SK-N-SH treated with all-trans-retinoic acid at 6 μM for 48 hours (cell line): Measurements from ENCODE around the gene DRC1.

Experiments used
- ATAC-seq: fragments of 200-7000 bp; cut with Tn5 transposase; 3 replicates; pipeline ENCODE4 v1.9.1; 2020; ENCODE audit warnings: mild to moderate bottlenecking, moderate library complexity
- ARNTL ChIP-seq: fragments of 450-650 bp; formaldehyde crosslinking; IDR thresholded peaks from 2 replicates; pipeline ENCODE4 v1.5.0; 2020; ENCODE audit warnings: low read depth, mild to moderate bottlenecking, moderate library complexity, borderline replicate concordance
- BACH2 ChIP-seq: fragments of 250-450 bp; sonication (Bioruptor Pico); IDR thresholded peaks from 2 replicates; pipeline ENCODE4 v1.9.0; 2021; ENCODE audit warnings: mild to moderate bottlenecking, borderline replicate concordance
- CREB5 ChIP-seq: fragments of 250-450 bp; sonication (Bioruptor Pico); IDR thresholded peaks from 2 replicates; pipeline ENCODE4 v1.5.1; 2020; ENCODE audit warnings: low read depth, mild to moderate bottlenecking, moderate library complexity
- CSDC2 ChIP-seq: fragments of 250-450 bp; sonication (Bioruptor Pico); IDR thresholded peaks from 2 replicates; pipeline ENCODE4 v1.5.0; 2020; ENCODE audit warnings: mild to moderate bottlenecking, moderate library complexity
- ESRRG ChIP-seq: fragments of 250-450 bp; sonication (Bioruptor Pico); IDR thresholded peaks from 2 replicates; pipeline ENCODE4 v1.6.1; 2021; ENCODE audit warnings: mild to moderate bottlenecking
- GLIS3 ChIP-seq: fragments of 250-450 bp; sonication (Bioruptor Pico); IDR thresholded peaks from 2 replicates; pipeline ENCODE4 v1.5.0; 2020; ENCODE audit warnings: mild to moderate bottlenecking, moderate library complexity
- ISL1 ChIP-seq: fragments of 250-450 bp; sonication (Bioruptor Pico); IDR thresholded peaks from 2 replicates; pipeline ENCODE4 v2.1.2; 2022; ENCODE audit warnings: mild to moderate bottlenecking, moderate library complexity
- PATZ1 ChIP-seq: fragments of 250-450 bp; sonication (Bioruptor Pico); IDR thresholded peaks from 2 replicates; pipeline ENCODE4 v1.8.0; 2020; ENCODE audit warnings: mild to moderate bottlenecking, moderate library complexity, borderline replicate concordance
- PPARA ChIP-seq: fragments of 250-450 bp; sonication (Bioruptor Pico); IDR thresholded peaks from 2 replicates; pipeline ENCODE4 v1.5.0; 2020; ENCODE audit warnings: mild to moderate bottlenecking, borderline replicate concordance
- RARB ChIP-seq: fragments of 250-450 bp; sonication (Bioruptor Pico); IDR thresholded peaks from 2 replicates; pipeline ENCODE4 v1.8.0; 2021; ENCODE audit warnings: mild to moderate bottlenecking, moderate library complexity
- SNAI2 ChIP-seq: fragments of 250-450 bp; sonication (Bioruptor Pico); IDR thresholded peaks from 2 replicates; pipeline ENCODE4 v1.5.0; 2020; ENCODE audit warnings: mild to moderate bottlenecking, moderate library complexity
- TOX ChIP-seq: fragments of 250-450 bp; sonication (Bioruptor Pico); IDR thresholded peaks from 2 replicates; pipeline ENCODE4 v1.8.0; 2021; ENCODE audit warnings: mild to moderate bottlenecking, moderate library complexity, borderline replicate concordance
- ZC3H10 ChIP-seq: fragments of 250-450 bp; sonication (Bioruptor Pico); IDR thresholded peaks from 2 replicates; pipeline ENCODE4 v1.5.1; 2021; ENCODE audit warnings: mild to moderate bottlenecking, moderate library complexity
- ZFP3 ChIP-seq: fragments of 250-450 bp; sonication (Bioruptor Pico); IDR thresholded peaks from 2 replicates; pipeline ENCODE4 v1.5.0; 2020; ENCODE audit warnings: mild to moderate bottlenecking, moderate library complexity
- ZFP30 ChIP-seq: fragments of 450-650 bp; formaldehyde crosslinking; IDR thresholded peaks from 2 replicates; pipeline ENCODE4 v1.5.0; 2022; ENCODE audit warnings: mild to moderate bottlenecking, moderate library complexity
- ZNF565 ChIP-seq: fragments of 450-650 bp; formaldehyde crosslinking; conservative IDR thresholded peaks from 2 replicates; pipeline ENCODE4 v1.5.0; 2020; ENCODE audit warnings: low read depth, mild to moderate bottlenecking, moderate library complexity
- ZNF70 ChIP-seq: fragments of 450-650 bp; formaldehyde crosslinking; IDR thresholded peaks from 2 replicates; pipeline ENCODE4 v1.5.0; 2020; ENCODE audit warnings: mild to moderate bottlenecking, moderate library complexity
- ZNF8 ChIP-seq: fragments of 450-650 bp; formaldehyde crosslinking; IDR thresholded peaks from 2 replicates; pipeline ENCODE4 v1.5.0; 2020; ENCODE audit warnings: mild to moderate bottlenecking, moderate library complexity
- TF ChIP-seq, protein P1 (sequence below): fragments of 250-450 bp; sonication (Bioruptor Pico); IDR thresholded peaks from 2 replicates; pipeline ENCODE4 v1.5.1; 2021; ENCODE audit warnings: mild to moderate bottlenecking, moderate library complexity
- TF ChIP-seq, protein P2 (sequence below): fragments of 250-450 bp; sonication (Bioruptor Pico); IDR thresholded peaks from 2 replicates; pipeline ENCODE4 v1.5.0; 2020; ENCODE audit warnings: mild to moderate bottlenecking, moderate library complexity
- TF ChIP-seq, protein P3 (sequence below): fragments of 250-450 bp; sonication (Bioruptor Pico); IDR thresholded peaks from 2 replicates; pipeline ENCODE4 v1.8.0; 2021; ENCODE audit warnings: low read depth, mild to moderate bottlenecking, moderate library complexity, borderline replicate concordance

DRC1 gene

DNA sequence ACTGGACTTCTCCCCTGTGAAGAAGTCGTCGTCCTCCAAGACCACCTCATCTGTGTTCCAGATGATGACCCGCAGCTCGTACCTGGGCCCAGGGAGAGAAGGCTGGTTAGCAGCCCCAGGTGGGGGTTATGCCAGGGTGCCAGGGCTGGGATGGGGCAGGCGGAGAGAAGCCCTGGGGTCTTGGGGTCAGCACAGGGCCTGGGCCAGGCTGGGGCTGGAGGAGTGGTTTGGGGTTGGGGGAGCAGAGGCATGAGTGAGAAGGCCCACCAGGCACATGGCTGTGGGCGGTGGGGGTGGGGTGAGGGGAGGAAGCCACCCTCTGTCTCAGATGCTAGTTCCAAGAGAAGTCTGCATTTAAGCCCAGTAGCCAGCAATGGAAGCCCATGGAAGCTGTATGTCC is 60.4 kb downstream of the DRC1 start:
- TF ChIP-seq ARNTL (CRISPR knock-in tag): no peak
- TF ChIP-seq ISL1 (CRISPR knock-in tag): no peak
- no peak for TF ChIP-seq TOX
- TF ChIP-seq ZNF8: no peak
- TF ChIP-seq SNAI2: no peak
- TF ChIP-seq RARB (CRISPR knock-in tag): no peak
- TF ChIP-seq GLIS3: no peak
- no peak for TF ChIP-seq PATZ1 (CRISPR knock-in tag)
- TF ChIP-seq, protein P1, sequence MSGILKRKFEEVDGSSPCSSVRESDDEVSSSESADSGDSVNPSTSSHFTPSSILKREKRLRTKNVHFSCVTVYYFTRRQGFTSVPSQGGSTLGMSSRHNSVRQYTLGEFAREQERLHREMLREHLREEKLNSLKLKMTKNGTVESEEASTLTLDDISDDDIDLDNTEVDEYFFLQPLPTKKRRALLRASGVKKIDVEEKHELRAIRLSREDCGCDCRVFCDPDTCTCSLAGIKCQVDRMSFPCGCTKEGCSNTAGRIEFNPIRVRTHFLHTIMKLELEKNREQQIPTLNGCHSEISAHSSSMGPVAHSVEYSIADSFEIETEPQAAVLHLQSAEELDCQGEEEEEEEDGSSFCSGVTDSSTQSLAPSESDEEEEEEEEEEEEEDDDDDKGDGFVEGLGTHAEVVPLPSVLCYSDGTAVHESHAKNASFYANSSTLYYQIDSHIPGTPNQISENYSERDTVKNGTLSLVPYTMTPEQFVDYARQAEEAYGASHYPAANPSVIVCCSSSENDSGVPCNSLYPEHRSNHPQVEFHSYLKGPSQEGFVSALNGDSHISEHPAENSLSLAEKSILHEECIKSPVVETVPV: no peak
- TF ChIP-seq, protein P2, sequence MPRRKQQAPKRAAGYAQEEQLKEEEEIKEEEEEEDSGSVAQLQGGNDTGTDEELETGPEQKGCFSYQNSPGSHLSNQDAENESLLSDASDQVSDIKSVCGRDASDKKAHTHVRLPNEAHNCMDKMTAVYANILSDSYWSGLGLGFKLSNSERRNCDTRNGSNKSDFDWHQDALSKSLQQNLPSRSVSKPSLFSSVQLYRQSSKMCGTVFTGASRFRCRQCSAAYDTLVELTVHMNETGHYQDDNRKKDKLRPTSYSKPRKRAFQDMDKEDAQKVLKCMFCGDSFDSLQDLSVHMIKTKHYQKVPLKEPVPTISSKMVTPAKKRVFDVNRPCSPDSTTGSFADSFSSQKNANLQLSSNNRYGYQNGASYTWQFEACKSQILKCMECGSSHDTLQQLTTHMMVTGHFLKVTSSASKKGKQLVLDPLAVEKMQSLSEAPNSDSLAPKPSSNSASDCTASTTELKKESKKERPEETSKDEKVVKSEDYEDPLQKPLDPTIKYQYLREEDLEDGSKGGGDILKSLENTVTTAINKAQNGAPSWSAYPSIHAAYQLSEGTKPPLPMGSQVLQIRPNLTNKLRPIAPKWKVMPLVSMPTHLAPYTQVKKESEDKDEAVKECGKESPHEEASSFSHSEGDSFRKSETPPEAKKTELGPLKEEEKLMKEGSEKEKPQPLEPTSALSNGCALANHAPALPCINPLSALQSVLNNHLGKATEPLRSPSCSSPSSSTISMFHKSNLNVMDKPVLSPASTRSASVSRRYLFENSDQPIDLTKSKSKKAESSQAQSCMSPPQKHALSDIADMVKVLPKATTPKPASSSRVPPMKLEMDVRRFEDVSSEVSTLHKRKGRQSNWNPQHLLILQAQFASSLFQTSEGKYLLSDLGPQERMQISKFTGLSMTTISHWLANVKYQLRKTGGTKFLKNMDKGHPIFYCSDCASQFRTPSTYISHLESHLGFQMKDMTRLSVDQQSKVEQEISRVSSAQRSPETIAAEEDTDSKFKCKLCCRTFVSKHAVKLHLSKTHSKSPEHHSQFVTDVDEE (CRISPR knock-in tag): no peak
- no peak for TF ChIP-seq ZFP30 (CRISPR knock-in tag)
- no peak for TF ChIP-seq CSDC2 (CRISPR knock-in tag)
- TF ChIP-seq, protein P3, sequence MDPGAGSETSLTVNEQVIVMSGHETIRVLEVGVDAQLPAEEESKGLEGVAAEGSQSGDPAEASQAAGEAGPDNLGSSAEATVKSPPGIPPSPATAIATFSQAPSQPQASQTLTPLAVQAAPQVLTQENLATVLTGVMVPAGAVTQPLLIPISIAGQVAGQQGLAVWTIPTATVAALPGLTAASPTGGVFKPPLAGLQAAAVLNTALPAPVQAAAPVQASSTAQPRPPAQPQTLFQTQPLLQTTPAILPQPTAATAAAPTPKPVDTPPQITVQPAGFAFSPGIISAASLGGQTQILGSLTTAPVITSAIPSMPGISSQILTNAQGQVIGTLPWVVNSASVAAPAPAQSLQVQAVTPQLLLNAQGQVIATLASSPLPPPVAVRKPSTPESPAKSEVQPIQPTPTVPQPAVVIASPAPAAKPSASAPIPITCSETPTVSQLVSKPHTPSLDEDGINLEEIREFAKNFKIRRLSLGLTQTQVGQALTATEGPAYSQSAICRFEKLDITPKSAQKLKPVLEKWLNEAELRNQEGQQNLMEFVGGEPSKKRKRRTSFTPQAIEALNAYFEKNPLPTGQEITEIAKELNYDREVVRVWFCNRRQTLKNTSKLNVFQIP (CRISPR knock-in tag): no peak
- ATAC-seq: peak; percentile 15

DNA sequence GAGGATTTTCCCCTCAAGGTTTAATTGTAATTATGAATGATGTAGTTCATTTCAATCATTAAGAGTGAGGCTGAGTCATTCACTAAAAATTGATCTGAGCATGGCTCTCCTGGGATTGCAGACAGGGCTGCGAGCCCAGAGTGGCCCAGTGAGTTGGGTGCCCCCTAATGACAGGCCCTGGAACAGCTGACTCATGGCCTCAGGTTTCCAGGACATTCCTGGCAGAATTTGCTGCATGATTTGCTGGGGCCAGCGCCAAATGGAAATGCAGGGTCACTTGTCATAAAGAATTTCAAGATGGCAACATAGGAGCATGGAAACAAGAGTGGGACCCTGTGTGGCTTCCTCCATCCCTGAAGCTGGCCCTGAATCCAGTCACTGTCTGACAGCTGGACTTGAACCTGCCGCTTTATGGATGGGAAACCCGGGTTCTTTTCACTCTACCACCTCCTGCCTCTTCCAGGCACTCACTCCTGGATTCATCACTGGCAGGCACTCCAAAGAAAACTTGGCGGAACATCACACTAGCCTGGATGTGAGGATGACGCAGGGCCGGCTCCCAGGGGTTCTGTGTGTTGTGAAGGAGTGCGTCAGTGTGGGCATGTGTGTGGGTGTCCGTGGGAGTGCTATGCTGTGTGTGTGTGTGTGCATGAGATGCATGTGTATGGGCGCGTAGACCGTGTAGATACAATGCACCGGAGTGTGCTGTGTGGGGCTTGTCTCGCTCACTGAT is 61.0 kb downstream of the DRC1 start:
- ATAC-seq: peak; percentile 84
- TF ChIP-seq ESRRG (CRISPR knock-in tag): no peak
- no peak for TF ChIP-seq CREB5 (CRISPR knock-in tag)
- 0 out of 2 replicates have a peak, but pooled peaks have one; percentile 7 for TF ChIP-seq ISL1 (CRISPR knock-in tag)
- TF ChIP-seq ZFP3 (CRISPR knock-in tag): peak; percentile 77

GRCh38 chr2:26463244-26464192 is 61.8 kb downstream of the DRC1 start:
- no peak for ATAC-seq
- TF ChIP-seq PPARA: no peak
- TF ChIP-seq BACH2 (CRISPR knock-in tag): no peak
- TF ChIP-seq ZC3H10 (CRISPR knock-in tag): no peak
- no peak for TF ChIP-seq ZNF70 (CRISPR knock-in tag)
- no peak for TF ChIP-seq ESRRG (CRISPR knock-in tag)
- TF ChIP-seq RARB (CRISPR knock-in tag): no peak
- TF ChIP-seq SNAI2: no peak
- TF ChIP-seq, protein P2 (CRISPR knock-in tag): no peak
- no peak for TF ChIP-seq ZNF565 (CRISPR knock-in tag)
- TF ChIP-seq, protein P3 (CRISPR knock-in tag): no peak
- no peak for TF ChIP-seq CSDC2 (CRISPR knock-in tag)
- TF ChIP-seq ZNF8: no peak
